NCI-H2081 treated with DMSO at 0.1 percent for 48 hours (cell line): ENCODE results near the gene HOXA1.

Source experiments
- DNase-seq: peaks from one replicate; lab custom pipeline; 2025; lab: John Stamatoyannopoulos, UW

The HOXA1 gene

DNA sequence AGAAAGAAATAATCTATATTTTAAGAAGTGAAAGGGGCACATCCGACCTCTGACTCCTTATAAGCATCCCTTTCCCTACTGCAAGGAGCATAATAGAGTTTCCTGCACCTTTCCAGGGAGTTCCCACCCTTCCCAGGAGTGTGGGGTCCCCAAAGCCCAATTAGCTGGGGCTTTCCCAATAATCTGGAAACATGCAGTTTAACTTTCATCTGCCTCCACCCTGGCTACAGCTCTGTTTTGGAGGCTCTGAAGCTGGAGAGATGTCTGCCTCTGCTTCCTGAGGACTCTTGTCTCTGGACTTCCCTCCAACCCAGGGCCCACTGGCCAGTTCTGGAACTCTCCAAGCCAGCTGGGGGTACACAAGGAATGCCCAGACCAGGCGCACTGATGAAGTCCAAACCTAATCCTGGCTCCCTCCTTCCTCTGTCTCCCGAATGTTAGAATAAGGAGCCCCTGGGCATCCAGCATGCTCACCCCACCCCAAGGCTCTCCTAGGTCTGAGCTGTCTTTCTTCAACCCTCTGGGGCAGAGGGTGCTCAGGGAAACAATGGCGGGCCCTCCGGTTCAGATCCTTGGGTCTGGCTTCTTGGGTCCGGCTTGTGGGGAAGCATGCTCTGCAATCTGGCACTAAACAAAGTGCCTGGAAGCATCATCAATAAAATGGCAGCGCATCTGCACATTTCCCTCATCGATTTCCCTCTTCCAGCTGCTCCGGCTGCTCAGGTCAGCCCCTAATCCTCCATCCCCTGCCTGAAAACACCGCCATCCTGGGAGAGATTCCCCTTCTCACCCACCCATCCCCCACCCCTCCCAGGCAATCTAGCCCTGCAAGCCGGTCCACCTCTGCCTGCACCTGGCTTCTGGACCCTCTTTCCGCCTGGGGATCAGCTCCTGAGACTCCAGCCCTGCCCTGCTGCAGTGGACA lies 21.4 kb upstream of the HOXA1 start:
- DNase-seq, result no peak

DNA sequence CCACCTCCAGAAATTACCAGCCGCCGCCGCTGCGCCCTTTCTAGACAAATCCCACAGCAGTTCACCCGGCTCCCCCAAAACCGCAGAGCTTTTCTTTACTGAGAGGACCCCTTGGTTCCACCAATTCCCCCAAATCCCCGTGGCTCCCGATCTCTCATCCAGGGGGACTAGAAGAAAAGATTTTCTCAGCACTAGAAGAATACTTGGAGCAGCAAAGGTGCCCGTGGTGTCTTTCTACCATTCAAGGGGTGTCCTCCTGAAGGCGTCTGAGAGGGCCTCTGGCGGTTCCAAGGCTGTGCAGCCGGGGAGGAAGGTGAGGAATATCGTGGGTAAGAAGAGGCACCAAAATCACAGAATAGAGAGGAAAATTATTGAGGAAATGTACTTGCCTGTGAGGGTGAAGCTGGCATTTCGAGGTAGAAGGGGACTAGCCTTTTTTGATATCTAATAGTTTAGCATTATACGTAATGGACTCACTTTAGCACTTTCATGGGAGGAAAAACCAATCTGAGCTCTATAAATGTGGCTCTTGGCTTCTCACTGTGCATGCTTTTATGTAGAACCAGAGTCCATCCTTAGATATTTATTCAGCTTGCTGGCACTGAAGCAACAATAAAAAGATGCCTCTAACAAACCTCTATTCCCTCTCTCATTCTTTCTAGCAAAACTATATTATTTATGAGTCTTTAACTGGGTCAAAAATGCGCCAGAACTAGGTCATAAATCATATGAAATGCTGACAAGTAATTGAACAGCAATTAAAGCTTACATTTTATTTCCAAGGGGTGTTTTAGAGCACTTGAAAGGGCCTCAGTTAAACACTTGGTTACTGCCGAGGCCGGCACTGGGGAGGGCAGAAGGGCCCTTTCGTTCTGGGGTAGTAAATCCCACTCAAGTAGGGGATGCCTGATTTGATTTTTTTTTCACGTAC lies 20.5 kb upstream of the HOXA1 start:
- DNase-seq, result no peak

DNA sequence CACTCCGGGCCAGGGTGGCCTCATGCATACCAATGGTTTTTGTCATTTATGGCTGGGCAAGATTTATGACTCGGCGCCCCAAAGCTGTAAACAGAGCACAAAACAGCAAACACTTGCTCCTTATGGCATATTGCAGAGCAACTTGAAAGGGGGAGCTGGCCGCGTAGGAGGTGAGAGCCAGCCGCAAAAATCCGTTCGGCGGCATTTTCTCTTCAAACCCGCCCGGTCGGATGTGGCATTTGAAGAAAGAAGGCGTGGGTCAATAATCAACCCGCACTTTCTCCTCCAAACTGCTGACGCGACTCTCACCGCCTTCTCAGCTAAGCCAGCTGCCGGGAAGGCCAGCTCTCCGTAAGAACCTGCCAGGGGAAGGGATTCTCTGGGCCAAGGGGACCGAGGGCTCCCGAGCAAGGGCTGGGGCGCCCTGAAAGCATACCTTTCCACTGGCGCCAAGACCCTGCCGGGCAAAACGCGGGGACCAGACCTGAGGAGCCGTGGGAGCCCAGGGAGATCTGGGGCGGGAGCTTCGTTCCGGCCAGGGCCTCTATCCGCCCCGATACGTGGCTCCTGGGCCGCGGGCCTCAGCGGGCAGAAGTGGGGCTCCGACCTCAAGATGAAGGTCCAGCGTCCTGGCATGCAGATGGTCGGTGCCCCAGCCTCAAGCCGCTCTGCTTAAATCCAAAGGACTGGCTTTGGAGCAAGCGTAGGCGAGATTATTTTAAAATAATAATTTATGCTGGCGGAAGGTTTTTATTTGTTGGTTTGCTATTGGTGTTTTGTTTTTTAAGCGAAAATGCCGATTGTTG lies 19.6 kb upstream of the HOXA1 start:
- no peak for DNase-seq

- DNase-seq, result no peak
These were observed 19.1 kb upstream of the HOXA1 start for GRCh38 chr7:27114881-27115220.

DNA sequence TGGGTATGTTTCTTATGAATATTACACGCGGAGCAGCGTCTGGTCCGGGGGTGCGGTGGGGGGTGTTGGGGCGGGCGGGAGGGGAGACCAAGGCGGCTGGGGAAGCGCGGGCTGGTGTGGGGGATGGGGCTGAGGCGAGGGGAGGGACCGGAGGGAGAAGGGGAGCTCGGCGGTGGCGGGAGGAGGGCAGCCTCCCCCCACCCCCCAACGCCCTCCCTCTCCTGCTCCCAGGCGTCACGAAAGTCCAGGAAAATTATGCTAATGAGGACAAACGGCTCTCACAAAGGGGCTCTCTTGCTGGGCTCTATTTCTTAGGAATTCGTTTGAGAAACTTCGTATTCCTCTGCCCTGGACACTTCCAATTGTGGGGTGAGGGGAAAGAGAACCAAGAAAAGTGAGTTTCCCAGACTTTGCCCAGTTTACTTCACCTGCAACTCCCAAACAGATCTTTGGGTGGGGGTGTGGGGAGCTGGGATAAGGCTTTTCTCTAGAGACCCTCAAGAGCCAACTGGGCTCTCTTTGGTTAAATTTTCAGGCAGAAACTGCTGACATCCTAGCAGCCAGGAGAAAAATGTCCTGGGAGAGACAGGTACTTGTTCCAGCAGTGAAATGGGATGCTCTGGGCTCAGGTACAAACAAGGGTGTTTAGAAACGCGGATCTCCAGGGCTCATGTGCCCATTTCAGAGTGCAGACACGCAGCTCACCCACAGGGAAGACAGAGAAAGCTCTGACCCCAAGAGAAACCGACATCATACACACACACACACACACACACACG lies 18.4 kb upstream of the HOXA1 start:
- no peak for DNase-seq

GRCh38 chr7:27112955-27113949 lies 17.5 kb upstream of the HOXA1 start:
- no peak for DNase-seq

DNA sequence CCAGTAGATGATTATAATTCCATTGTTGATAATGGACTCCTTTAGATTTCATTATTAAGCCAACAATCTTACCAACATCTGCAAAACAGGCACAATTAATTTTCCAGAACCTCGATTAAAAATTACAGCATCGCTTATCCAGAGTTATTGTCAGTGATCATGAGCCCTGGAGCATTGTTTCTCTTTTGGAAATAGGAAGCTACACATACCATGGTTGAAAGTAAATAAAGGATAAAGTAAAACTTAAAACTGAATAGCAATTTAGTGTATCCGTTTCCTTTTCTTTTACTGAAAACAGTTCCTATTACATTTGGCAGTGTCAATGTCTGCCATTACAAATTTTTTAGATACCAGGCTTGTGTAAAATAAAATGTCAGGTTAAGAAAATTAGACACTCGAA lies 16.6 kb upstream of the HOXA1 start:
- no peak for DNase-seq

GRCh38 chr7:27111751-27112277 lies 16.0 kb upstream of the HOXA1 start:
- DNase-seq, result no peak

GRCh38 chr7:27111042-27111750 lies 15.4 kb upstream of the HOXA1 start:
- DNase-seq, result no peak

- no peak for DNase-seq
These were observed 14.6 kb upstream of the HOXA1 start for GRCh38 chr7:27110186-27111031.

- no peak for DNase-seq
These were observed 13.8 kb upstream of the HOXA1 start for GRCh38 chr7:27109466-27110185.

- no peak for DNase-seq
These were observed 12.8 kb upstream of the HOXA1 start for GRCh38 chr7:27108390-27109127.

DNA sequence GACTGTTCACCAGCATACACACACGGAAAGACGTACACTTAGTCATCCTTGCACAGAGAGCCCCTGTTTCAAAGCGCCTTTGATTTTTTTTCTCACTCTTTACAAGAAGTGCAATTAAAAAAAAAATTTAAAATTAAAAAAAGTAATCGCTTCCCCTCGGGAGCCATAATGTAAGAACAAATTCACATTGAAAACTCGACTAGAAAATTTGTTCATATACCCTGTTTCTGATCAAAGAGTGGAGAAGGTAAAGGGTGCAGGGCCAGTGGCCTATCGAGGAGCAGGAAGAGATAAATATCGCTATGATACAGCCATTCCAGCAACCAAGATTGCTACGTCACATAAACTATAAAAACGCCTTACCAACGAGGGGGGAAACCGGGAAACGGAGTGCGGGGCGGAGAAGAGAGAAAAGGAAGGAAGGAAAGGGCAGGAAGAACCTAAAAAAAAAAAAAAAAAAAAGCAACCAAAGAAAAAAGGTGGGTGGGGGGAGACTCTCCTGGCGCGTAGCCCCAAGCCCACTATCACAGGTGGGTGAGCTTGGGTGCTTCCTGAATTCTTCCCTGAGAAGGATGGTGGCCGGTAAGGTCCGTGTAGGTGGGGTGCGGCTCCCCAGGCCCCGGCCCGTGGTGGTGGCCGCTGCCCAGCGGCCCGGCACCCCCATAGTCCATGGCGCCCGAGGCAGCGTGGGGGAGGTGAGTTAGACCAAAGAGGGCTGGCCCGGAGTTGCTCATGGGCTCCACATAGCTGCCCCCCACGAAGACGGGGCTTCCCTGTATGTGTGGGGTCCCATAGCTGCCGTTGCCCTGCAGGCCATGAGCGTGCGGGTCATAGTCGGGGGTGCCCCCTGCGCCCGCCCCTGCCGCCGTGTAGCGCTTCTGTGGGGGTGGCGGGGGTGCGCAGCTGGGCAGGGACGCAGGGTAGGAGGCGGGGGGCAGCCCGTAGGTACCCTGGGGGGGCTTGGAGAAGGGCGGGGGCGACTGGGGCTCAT lies 11.9 kb upstream of the HOXA1 start:
- DNase-seq, result no peak

GRCh38 chr7:27106901-27107240 lies 11.1 kb upstream of the HOXA1 start:
- DNase-seq, result no peak

- no peak for DNase-seq
These were observed 10.5 kb upstream of the HOXA1 start for GRCh38 chr7:27106181-27106900.
